Adrenal gland (tissue), 5 donors: Measurements from ENCODE around the gene PPM1M.

Experiments
- CTCF ChIP-seq, 6 experiments: fragments of 450-650 bp in 4 of 6; fragments of 200-600 bp in 2 of 6; sonication (generic) in 1 of 6; IDR thresholded peaks; 1 replicate in 5 of 6; 2 replicates in 1 of 6; pipeline versions ENCODE4 v1.5.1 to v1.8.0; 2016 to 2021; ENCODE audit warnings: antibody characterized with exemption in 6 of 6, mild to moderate bottlenecking in 2 of 6, moderate library complexity in 1 of 6
- POLR2A ChIP-seq, 2 donors: fragments of 450-650 bp; IDR thresholded peaks; one replicate each; pipeline ENCODE4 v1.6.1; 2017; ENCODE audit warnings: antibody characterized with exemption in 2 of 2, mild to moderate bottlenecking in 2 of 2, moderate library complexity in 1 of 2
- donor health status: DM: no; HTN: no; CAD: no.

GRCh38 chr3:52227766-52228165, 17.8 kb upstream of the PPM1M start:
- TF ChIP-seq CTCF (IDR thresholded peaks at IDR 0.05) (no peak), POLR2A (IDR thresholded peaks at IDR 0.05) (no peak)
